Measurements from ENCODE around the gene PILRA. TPM values are rescaled to one million over a fixed set of nuclear protein-coding genes. Genes with fewer than 3 reads are reported as not detected.

PILRA gene
- total RNA-seq, 1 experiment from 2014 or later, result 0.68 TPM

DNA sequence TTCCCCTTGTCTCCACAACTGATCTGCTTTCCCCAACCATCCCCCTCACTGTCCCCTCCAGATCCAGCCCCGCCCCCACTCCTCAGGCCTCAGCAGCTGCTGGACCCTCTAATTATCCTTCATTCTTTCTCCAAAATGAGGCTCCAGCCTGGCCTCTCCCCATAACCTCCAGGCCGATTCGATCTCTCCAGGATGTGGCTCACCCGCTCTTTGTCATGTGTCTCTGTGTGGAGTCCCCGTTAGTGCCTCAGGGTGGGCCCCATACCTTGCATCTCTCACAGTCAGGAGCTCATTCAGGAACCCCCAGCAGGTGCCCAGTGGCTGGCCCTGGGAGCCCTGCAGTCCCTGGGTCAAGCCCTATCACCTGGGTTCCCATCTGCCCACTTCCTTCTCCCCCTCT, 1.3 kb downstream of the PILRA start:
- Mint-ChIP-seq H3K36me3 (ENCODE audit: insufficient read depth, unreplicated experiment) (peaks cover 15% of the 10 kb centered on the region), H3K4me3 (ENCODE audit: unreplicated experiment) (no peak overlapping the region), H3K4me1 (ENCODE audit: low read depth, unreplicated experiment) (no peaks in the 10 kb centered on the region), H3K9me3 (ENCODE audit: unreplicated experiment) (no peaks in the 10 kb centered on the region), H3K27ac (ENCODE audit: unreplicated experiment) (no peak overlapping the region), H3K27me3 (ENCODE audit: insufficient read depth, unreplicated experiment) (no peaks in the 10 kb centered on the region)
- H3K36me3 ChIP-seq (ENCODE audit: control insufficient read depth, insufficient read depth, low read length), result no peaks in the 10 kb centered on the region
- no TSS peak for BruUV-seq (replicated peaks)
- POLR2A ChIA-PET, result no interaction called here
- no peaks in the 10 kb centered on the region for H3K9me3 ChIP-seq
- TF ChIP-seq, protein P1, sequence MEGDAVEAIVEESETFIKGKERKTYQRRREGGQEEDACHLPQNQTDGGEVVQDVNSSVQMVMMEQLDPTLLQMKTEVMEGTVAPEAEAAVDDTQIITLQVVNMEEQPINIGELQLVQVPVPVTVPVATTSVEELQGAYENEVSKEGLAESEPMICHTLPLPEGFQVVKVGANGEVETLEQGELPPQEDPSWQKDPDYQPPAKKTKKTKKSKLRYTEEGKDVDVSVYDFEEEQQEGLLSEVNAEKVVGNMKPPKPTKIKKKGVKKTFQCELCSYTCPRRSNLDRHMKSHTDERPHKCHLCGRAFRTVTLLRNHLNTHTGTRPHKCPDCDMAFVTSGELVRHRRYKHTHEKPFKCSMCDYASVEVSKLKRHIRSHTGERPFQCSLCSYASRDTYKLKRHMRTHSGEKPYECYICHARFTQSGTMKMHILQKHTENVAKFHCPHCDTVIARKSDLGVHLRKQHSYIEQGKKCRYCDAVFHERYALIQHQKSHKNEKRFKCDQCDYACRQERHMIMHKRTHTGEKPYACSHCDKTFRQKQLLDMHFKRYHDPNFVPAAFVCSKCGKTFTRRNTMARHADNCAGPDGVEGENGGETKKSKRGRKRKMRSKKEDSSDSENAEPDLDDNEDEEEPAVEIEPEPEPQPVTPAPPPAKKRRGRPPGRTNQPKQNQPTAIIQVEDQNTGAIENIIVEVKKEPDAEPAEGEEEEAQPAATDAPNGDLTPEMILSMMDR (IDR thresholded peaks at IDR 0.05; ENCODE audit: insufficient read depth in 1 of 2, low read depth in 1 of 2, low read length in 1 of 2, severe bottlenecking in 1 of 2, unreplicated experiment in 1 of 2), result no peak
- H3K27me3 ChIP-seq (replicated peaks; ENCODE audit: control insufficient read depth, insufficient read depth, low read length), result no peaks in the 10 kb centered on the region
- intact Hi-C loops (cut with micrococcal nuclease; ENCODE audit: unreplicated experiment), result loop anchor here (1.0 kb wide), 1 partner anchor 33 kb away; no protein-coding TSS in a partner anchor
- no peak overlapping the region for H3K4me3 ChIP-seq (ENCODE audit: low read depth, low read length)
- no peak for DNase-seq
- CTCF ChIA-PET, result interaction anchor here (1.6 kb wide), 1 partner anchor 33 kb away, joined by 4 read pairs; no protein-coding TSS in a partner anchor
- H3K4me1 ChIP-seq, result no peaks in the 10 kb centered on the region

DNA sequence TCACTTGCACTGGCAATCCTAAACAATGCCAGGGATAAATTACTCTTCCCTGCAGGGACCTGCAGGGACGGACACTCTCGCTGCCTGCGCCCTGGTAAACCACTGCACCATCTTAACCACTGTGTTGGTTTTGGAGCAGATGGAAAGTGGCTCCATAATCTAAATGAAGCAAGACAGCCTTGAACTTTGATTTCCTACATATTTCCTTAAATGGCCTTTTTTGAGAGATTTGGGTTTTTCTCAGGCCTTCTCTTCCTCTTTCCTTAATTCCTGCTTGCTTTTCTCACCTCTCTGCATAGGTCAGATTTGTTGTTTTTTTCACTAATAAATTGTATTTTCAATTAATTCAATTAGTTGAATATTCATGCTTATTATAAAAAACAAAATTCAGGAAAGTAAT, 2.8 kb downstream of the PILRA start:
- POLR2A ChIA-PET, result no interaction called here
- BruUV-seq (replicated peaks), result no TSS peak
- H3K9me3 Mint-ChIP-seq (ENCODE audit: unreplicated experiment), result no peaks in the 10 kb centered on the region
- intact Hi-C loops (cut with micrococcal nuclease; ENCODE audit: unreplicated experiment), result no loop called here
- H3K36me3 Mint-ChIP-seq (ENCODE audit: insufficient read depth, unreplicated experiment), result peaks cover 5% of the 10 kb centered on the region
- TF ChIP-seq, protein P1 (IDR thresholded peaks at IDR 0.05; ENCODE audit: insufficient read depth in 1 of 2, low read depth in 1 of 2, low read length in 1 of 2, severe bottlenecking in 1 of 2, unreplicated experiment in 1 of 2), result no peak
- no peak overlapping the region for H3K27ac Mint-ChIP-seq (ENCODE audit: unreplicated experiment)
- no peak overlapping the region for H3K4me3 ChIP-seq (ENCODE audit: low read depth, low read length)
- H3K4me1 Mint-ChIP-seq (ENCODE audit: low read depth, unreplicated experiment), result no peaks in the 10 kb centered on the region
- no peak overlapping the region for H3K4me3 Mint-ChIP-seq (ENCODE audit: unreplicated experiment)
- CTCF ChIA-PET, result no interaction called here
- H3K36me3 ChIP-seq (ENCODE audit: control insufficient read depth, insufficient read depth, low read length), result no peaks in the 10 kb centered on the region
- H3K27me3 Mint-ChIP-seq (ENCODE audit: insufficient read depth, unreplicated experiment), result no peaks in the 10 kb centered on the region
- no peaks in the 10 kb centered on the region for H3K4me1 ChIP-seq
- no peaks in the 10 kb centered on the region for H3K9me3 ChIP-seq
- H3K27me3 ChIP-seq (replicated peaks; ENCODE audit: control insufficient read depth, insufficient read depth, low read length), result no peaks in the 10 kb centered on the region
- DNase-seq, result no peak

DNA sequence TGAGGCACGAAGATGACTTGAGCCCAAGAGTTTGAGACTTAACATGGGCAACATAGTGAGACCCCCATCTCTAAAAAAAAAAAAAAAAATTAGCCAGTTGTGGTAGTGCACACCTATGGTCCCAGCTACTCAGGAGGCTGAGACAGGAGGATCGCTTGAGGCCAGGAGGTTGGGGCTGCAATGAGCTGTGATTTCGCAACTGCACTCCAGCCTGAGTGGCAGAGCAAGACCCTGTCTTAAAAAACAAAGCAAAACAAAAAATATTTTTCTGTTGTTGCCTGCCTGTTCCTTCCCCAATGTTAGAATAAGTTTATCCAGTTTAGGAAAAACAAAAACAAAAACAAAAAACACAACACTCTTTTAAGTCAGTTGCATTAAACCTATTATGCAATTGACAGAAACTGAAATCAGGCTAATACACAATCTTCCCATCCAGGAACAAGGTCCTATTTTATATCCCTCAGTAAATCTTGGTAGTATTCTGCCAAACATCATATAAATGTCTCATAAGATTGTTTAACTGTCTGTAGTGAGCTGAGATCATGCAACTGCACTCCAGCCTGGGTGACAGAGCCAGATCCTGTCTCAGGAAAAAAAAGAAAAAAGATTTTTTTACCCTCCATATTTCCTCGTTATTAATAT, 4.9 kb downstream of the PILRA start:
- Histone ChIP-seq H3K9me3 (no peaks in the 10 kb centered on the region), H3K4me3 (ENCODE audit: low read depth, low read length) (no peak overlapping the region), H3K4me1 (no peaks in the 10 kb centered on the region), H3K36me3 (ENCODE audit: control insufficient read depth, insufficient read depth, low read length) (no peaks in the 10 kb centered on the region), H3K27me3 (replicated peaks; ENCODE audit: control insufficient read depth, insufficient read depth, low read length) (no peaks in the 10 kb centered on the region)
- TF ChIP-seq, protein P1 (IDR thresholded peaks at IDR 0.05; ENCODE audit: insufficient read depth in 1 of 2, low read depth in 1 of 2, low read length in 1 of 2, severe bottlenecking in 1 of 2, unreplicated experiment in 1 of 2), result no peak
- no TSS peak for BruUV-seq (replicated peaks)
- intact Hi-C loops (cut with micrococcal nuclease; ENCODE audit: unreplicated experiment), result no loop called here
- POLR2A ChIA-PET, result interaction anchor here (0.7 kb wide), 1 partner anchor 45 kb away, joined by 3 read pairs; no protein-coding TSS in a partner anchor
- Mint-ChIP-seq H3K4me3 (ENCODE audit: unreplicated experiment) (no peak overlapping the region), H3K27ac (ENCODE audit: unreplicated experiment) (no peak overlapping the region), H3K9me3 (ENCODE audit: unreplicated experiment) (no peaks in the 10 kb centered on the region), H3K4me1 (ENCODE audit: low read depth, unreplicated experiment) (no peaks in the 10 kb centered on the region), H3K27me3 (ENCODE audit: insufficient read depth, unreplicated experiment) (peaks cover 6% of the 10 kb centered on the region), H3K36me3 (ENCODE audit: insufficient read depth, unreplicated experiment) (no peaks in the 10 kb centered on the region)
- DNase-seq, result no peak
- CTCF ChIA-PET, result interaction anchor here (0.7 kb wide), 1 partner anchor 178 kb away, joined by 6 read pairs; no protein-coding TSS in a partner anchor
